ENCODE results near the gene ZMYND19. TPM values are rescaled to one million over a fixed set of nuclear protein-coding genes. Genes with fewer than 3 reads are reported as not detected.
A peak's percentile ranks its signal among the peaks of the same experiment; 100 is the strongest.

ZMYND19 gene
- total and polyA plus RNA-seq, 11 donors: 6.8 to 20.5 (median 10.2) TPM

GRCh38 chr9:137588891-137589290 lies 1.4 kb downstream of the ZMYND19 start:
- no peak for TF ChIP-seq POLR2A (IDR thresholded peaks at IDR 0.05)
- TF ChIP-seq CTCF (IDR thresholded peaks at IDR 0.05): no peak
- no peak for ATAC-seq
- WGBS, 4 donors: 92 to 96% (median 94%) methylated on average over 5 to 6 of the region's 6 CpGs
- Histone ChIP-seq H3K27me3 (no peaks in the 10 kb centered on the region), H3K4me1 (peaks cover 0 to 26% (median 13%) of the 10 kb centered on the region in 12 donors), H3K36me3 (peaks cover 0 to 34% (median 31%) of the 10 kb centered on the region in 9 donors), H3K9me3 (no peaks in the 10 kb centered on the region), H3K4me3 (peak overlapping the region in 5 of 12 donors; percentile 59 to 82 (median 71)), H3K27ac (no peak overlapping the region)
- no peak for DNase-seq
- intact Hi-C loops (cut with DNase I): no loop called here

- WGBS, 4 donors: 92 to 95% (median 93%) methylated on average over 13 of the region's 13 CpGs
- TF ChIP-seq POLR2A (IDR thresholded peaks at IDR 0.05) (no peak), CTCF (IDR thresholded peaks at IDR 0.05) (no peak)
- H3K27ac ChIP-seq: no peak overlapping the region
- DNase-seq: no peak
- intact Hi-C loops (cut with DNase I): no loop called here
- no peaks in the 10 kb centered on the region for H3K27me3 ChIP-seq
- H3K4me3 ChIP-seq: no peak overlapping the region
- ATAC-seq: no peak
- peaks cover 0 to 26% (median 13%) of the 10 kb centered on the region in 12 donors for H3K4me1 ChIP-seq
- no peaks in the 10 kb centered on the region for H3K9me3 ChIP-seq
- H3K36me3 ChIP-seq: peaks cover 0 to 40% (median 31%) of the 10 kb centered on the region in 9 donors
Observed at GRCh38 chr9:137588311-137588710, 2.0 kb downstream of the ZMYND19 start.

DNA sequence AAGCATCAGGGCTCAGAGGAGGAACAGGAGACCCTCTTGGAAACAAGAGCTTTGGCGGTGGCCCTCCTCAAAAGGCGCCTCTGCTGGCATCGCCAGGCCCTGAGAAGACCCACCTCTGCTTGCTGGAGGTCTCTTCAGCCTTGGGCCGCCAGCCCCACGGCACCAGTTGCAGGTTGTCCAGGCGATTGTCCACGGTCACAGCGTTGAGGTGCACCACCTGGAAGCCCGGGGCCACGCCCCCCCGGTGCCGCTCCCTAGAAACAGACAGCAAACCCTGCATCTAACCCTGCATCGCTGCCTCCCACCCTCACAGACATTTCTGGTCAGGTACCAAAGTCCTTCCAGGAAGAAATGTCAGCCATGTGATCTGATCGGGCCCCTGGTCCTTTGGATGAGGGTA lies 3.5 kb downstream of the ZMYND19 start:
- H3K36me3 ChIP-seq: peaks cover 0 to 52% (median 45%) of the 10 kb centered on the region in 9 donors
- TF ChIP-seq CTCF (IDR thresholded peaks at IDR 0.05) (no peak), POLR2A (IDR thresholded peaks at IDR 0.05) (no peak)
- no peak overlapping the region for H3K27ac ChIP-seq
- peaks cover 0 to 26% (median 13%) of the 10 kb centered on the region in 12 donors for H3K4me1 ChIP-seq
- WGBS, 4 donors: 95 to 99% (median 96%) methylated on average over 5 to 14 of the region's 14 CpGs
- intact Hi-C loops (cut with DNase I): no loop called here
- ATAC-seq (no peak), DNase-seq (peak in 2 of 5 donors; percentile 13 to 15)
- H3K4me3 ChIP-seq: no peak overlapping the region
- no peaks in the 10 kb centered on the region for H3K9me3 ChIP-seq
- H3K27me3 ChIP-seq: no peaks in the 10 kb centered on the region

GRCh38 chr9:137583957-137584356 lies 6.4 kb downstream of the ZMYND19 start:
- DNase-seq (peak in 1 of 5 donors; percentile 20), ATAC-seq (no peak)
- Histone ChIP-seq H3K4me1 (peaks cover 0 to 17% (median 6%) of the 10 kb centered on the region in 12 donors), H3K27ac (no peak overlapping the region), H3K4me3 (no peak overlapping the region), H3K9me3 (no peaks in the 10 kb centered on the region), H3K27me3 (no peaks in the 10 kb centered on the region), H3K36me3 (peaks cover 0 to 57% (median 51%) of the 10 kb centered on the region in 9 donors)
- intact Hi-C loops (cut with DNase I): no loop called here
- WGBS, 4 donors: 82 to 100% (median 85%) methylated on average over 2 to 8 of the region's 8 CpGs
- TF ChIP-seq CTCF (IDR thresholded peaks at IDR 0.05) (no peak), POLR2A (IDR thresholded peaks at IDR 0.05) (no peak)

All from heart left ventricle (tissue), 16 donors.